PFSK-1 (cell line): ENCODE data around the gene DRD2.

Source experiments
- FOXP2 ChIP-seq: optimal IDR thresholded peaks from 2 replicates; pipeline ENCODE3; 2011; ENCODE audit warnings: borderline replicate concordance, control low read depth, inconsistent platforms; ENCODE audit not compliant: insufficient read depth; ENCODE audit errors: extremely low read length, extremely low read depth
- POLR2AphosphoS5 ChIP-seq: IDR thresholded peaks from 2 replicates; pipeline ENCODE4 v1.6.1; 2012; ENCODE audit warnings: low read depth, mild to moderate bottlenecking, control low read depth, low read length, moderate library complexity
- SIN3A ChIP-seq: IDR thresholded peaks from 2 replicates; pipeline ENCODE4 v1.6.1; 2012; ENCODE audit warnings: mild to moderate bottlenecking, low read length, moderate library complexity, borderline replicate concordance; ENCODE audit not compliant: insufficient read depth
- TAF1 ChIP-seq: IDR thresholded peaks from 2 replicates; pipeline ENCODE4 v1.6.1; 2012; ENCODE audit warnings: low read length, control low read depth, borderline replicate concordance; ENCODE audit not compliant: insufficient read depth
- TF ChIP-seq, protein P1 (sequence below), 2 experiments: IDR thresholded peaks; 2 replicates each; pipeline versions ENCODE4 v1.6.1 to v1.8.0; 2011 to 2012; ENCODE audit warnings: low read depth in 2 of 2, low read length in 2 of 2, control low read depth in 1 of 2, inconsistent platforms in 1 of 2, mild to moderate bottlenecking in 1 of 2, moderate library complexity in 1 of 2; ENCODE audit not compliant: insufficient read depth in 1 of 2

Gene DRD2

DNA sequence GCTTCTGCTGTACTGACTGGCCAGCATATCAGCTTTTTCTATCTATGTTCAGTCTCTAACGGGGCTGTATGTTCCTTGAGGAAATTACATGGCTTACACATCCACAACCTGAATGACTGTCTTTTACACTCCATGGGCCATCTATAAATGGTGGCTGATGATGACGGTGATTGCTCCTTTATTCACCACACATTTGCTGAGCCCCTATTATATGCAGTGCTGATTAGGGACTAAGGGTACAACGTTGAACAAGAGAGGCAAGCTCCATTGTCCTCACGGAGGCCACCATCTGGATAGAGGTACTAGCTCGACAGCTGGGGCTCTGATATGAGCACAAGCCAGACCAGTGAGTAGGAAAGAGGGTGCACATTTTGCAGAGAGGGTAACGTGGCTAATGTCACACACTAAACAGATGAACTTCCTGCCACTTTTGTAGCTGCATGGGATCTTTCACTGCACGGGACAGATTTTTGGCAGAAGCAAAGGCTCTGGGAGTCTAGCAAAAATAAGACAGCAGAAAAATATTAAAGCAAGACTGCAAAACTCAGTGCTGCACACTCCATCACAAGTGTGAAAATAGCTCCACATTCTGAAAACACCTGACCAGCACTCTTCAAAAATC lies 30.6 kb downstream of the DRD2 start:
- TF ChIP-seq, protein P1, sequence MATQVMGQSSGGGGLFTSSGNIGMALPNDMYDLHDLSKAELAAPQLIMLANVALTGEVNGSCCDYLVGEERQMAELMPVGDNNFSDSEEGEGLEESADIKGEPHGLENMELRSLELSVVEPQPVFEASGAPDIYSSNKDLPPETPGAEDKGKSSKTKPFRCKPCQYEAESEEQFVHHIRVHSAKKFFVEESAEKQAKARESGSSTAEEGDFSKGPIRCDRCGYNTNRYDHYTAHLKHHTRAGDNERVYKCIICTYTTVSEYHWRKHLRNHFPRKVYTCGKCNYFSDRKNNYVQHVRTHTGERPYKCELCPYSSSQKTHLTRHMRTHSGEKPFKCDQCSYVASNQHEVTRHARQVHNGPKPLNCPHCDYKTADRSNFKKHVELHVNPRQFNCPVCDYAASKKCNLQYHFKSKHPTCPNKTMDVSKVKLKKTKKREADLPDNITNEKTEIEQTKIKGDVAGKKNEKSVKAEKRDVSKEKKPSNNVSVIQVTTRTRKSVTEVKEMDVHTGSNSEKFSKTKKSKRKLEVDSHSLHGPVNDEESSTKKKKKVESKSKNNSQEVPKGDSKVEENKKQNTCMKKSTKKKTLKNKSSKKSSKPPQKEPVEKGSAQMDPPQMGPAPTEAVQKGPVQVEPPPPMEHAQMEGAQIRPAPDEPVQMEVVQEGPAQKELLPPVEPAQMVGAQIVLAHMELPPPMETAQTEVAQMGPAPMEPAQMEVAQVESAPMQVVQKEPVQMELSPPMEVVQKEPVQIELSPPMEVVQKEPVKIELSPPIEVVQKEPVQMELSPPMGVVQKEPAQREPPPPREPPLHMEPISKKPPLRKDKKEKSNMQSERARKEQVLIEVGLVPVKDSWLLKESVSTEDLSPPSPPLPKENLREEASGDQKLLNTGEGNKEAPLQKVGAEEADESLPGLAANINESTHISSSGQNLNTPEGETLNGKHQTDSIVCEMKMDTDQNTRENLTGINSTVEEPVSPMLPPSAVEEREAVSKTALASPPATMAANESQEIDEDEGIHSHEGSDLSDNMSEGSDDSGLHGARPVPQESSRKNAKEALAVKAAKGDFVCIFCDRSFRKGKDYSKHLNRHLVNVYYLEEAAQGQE (IDR thresholded peaks at IDR 0.05; ENCODE audit: insufficient read depth in 1 of 2, low read depth in 2 of 2, low read length in 2 of 2): no peak
- no peak for TF ChIP-seq FOXP2
- TF ChIP-seq SIN3A: no peak
- no peak for TF ChIP-seq POLR2AphosphoS5
- TF ChIP-seq TAF1: no peak

DNA sequence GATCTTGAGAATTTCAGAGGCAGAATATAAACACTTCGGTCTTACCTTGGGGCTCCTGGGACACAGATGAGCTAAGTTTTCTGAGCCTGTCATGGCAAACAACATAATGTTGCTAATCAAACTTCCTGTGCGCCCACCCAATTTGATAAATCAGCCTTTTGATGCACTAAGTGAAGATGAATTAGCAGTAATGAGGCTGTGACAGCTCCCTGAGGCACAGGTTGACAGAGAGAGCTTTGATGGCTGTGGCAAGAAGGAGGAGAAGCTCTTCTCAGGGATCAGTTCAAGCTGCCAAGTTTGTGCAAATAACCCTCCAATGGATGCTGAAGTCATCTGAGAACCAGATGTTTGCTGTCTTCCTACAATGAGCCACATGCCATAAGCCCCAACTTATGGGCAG lies 34.4 kb downstream of the DRD2 start:
- TF ChIP-seq TAF1 (no peak), FOXP2 (no peak), POLR2AphosphoS5 (no peak), SIN3A (no peak)
- TF ChIP-seq, protein P1 (IDR thresholded peaks at IDR 0.05; ENCODE audit: insufficient read depth in 1 of 2, low read depth in 2 of 2, low read length in 2 of 2): no peak

DNA sequence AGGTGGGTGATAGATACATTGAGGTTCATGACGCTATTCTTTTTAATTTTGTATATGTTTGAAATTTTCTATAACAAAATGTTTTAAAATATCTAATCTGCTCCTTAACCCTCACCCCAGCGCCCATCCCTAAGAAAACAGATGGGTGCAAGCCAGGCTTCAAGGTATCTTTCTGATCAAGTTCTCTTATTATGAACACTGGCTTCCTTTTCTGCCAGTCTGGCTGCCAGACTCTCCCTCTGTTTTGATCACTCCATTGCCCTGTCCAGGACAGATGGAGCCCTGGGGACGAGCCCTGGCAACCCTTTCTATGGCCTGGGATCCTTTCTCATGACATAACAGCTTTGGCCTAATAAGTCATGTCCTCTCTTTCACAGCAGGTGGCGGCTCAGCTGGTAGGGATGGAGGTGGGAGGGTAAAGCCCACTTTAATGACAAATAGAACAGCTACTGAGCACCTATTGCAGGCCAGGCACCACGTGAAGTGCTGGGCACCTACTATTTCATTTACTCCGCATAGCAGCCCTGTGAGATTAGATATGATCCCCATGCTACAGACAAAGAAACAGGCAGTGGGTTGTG lies 38.4 kb downstream of the DRD2 start:
- TF ChIP-seq TAF1 (no peak), FOXP2 (no peak), SIN3A (no peak), POLR2AphosphoS5 (no peak)
- TF ChIP-seq, protein P1 (IDR thresholded peaks at IDR 0.05; ENCODE audit: insufficient read depth in 1 of 2, low read depth in 2 of 2, low read length in 2 of 2): no peak

DNA sequence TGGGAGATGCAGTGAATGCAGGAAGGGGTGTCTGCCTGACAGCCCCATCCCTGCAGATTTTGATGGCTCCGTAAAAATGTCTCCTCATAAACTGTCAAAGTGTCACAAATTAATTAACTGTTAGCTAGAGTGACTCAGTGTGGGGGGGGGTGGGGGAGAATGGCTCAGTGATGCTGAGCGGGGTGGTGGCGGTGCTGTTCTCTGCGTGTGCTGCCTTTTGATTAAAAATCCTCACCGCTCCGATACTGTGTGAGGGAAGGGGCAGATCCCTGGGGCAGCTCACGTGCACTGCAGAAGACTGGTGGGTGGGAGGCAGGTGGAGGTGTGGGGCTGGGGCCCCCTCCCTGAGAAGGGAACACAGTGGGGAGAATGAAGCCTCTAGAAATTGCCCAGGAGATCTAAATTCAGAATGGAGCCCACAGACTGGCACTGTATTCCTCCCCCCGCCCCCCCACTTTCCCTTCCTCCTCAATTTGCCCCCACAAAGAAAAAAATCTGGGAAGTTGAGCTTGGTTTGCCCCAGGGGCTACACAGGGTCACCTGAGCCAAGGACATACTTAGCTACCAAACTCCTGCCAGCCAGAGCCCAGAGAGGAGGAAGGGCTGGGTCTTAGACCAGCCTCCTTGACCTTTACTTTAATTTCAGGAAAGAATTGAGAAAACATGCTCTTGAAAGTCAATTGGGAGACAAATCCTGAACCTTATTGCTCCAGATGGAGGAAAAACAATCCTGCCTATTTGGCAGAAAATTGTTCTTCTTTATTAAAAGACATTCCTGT lies 39.8 kb downstream of the DRD2 start:
- TF ChIP-seq POLR2AphosphoS5: no peak
- no peak for TF ChIP-seq SIN3A
- TF ChIP-seq FOXP2: no peak
- no peak for TF ChIP-seq TAF1
- TF ChIP-seq, protein P1 (IDR thresholded peaks at IDR 0.05; ENCODE audit: insufficient read depth in 1 of 2, low read depth in 2 of 2, low read length in 2 of 2): no peak
